Bronchial smooth muscle cell (primary cell): Measurements from ENCODE around the gene KIF13A. TPM values are rescaled to one million over a fixed set of nuclear protein-coding genes. Genes with fewer than 3 reads are reported as not detected.

Experiments used
- total RNA-seq: library from RNA; depleted of rRNA; stranded (reverse); fragments of >200 nt; gene quantifications from 2 replicates; pipeline ENCODE4 v1.2.1, GENCODE V29; 2014

KIF13A gene
- total RNA-seq, result 56.8 and 61.3 TPM in 2 replicates

GRCh38 chr6:17987447-17987696 is at the start of gene KIF13A:
Gene KIF13A, minus strand, starts transcription at chr6:17987635. Its CDS starts 172 bp downstream, at chr6:17987463.

Other genes with a start within 250 kb of the KIF13A start
- gene NHLRC1, start 135.0 kb upstream of the KIF13A start, total RNA-seq, result 2.2 and 3.6 TPM in 2 replicates
- gene TPMT, start 167.4 kb upstream of the KIF13A start, total RNA-seq, result 11.5 and 14.7 TPM in 2 replicates
- gene KDM1B, start 167.8 kb upstream of the KIF13A start, total RNA-seq, result 13.1 and 22.1 TPM in 2 replicates